HG03139 (cell line): ENCODE results near the gene TOP1.

ENCODE experiments used
- ATAC-seq: cut with Tn5 transposase; IDR thresholded peaks from one replicate; pipeline ENCODE4 v1.9.1; 2021; ENCODE audit not compliant: unreplicated experiment

The TOP1 gene

GRCh38 chr20:41035207-41035606 is 6.6 kb downstream of the TOP1 start:
- no peak for ATAC-seq

DNA sequence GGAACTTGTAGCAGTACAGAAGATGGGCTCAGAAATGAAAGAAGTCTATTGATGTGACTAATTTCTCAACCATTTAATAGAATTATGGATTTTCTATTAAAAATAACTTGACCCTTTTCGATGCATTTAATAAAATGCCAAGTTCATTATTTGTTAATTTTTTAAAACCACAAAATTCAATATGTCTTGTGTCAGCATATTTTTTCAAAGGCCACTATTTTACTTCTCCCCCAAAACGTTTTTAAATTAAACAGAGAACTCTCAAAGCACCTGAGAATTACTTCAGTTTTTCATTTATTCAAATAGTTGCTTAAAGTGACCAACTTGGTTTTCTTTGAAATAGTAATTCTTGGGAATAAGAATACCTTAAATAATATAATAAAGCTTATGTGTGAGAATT is 8.6 kb downstream of the TOP1 start:
- no peak for ATAC-seq

DNA sequence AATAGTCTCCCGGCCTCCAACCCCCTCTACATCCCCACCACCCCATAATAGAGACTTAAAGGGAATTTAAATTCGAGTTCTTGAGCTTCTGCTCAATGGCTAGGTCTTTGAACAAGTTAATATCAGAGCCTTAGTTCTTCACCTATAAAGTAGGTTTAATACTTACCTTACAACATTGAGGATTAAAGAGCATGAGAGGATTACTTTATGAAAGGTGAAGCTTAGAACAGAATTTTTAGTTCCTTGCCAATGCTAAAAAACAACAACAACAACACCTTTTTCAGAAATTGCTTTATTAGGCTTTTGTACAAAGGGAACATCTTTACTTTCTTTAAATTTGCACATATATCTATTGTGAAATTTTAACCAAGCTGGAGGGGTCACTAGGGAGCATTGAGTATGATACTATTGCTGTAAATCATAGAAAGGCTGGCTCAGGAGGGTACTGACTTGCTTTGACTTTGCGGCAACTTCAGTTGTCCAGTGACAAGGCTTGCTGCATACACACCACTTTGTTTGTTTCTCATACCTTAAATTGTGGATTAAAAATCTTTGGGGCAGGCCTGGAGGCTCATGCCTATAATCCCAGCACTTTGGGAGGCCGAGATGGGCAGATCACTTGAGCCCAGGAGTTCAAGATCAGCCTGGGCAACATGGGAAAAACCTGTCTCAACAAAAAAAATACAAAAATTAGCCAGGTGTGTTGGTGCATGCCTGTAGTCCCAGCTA is 9.7 kb downstream of the TOP1 start:
- no peak for ATAC-seq

DNA sequence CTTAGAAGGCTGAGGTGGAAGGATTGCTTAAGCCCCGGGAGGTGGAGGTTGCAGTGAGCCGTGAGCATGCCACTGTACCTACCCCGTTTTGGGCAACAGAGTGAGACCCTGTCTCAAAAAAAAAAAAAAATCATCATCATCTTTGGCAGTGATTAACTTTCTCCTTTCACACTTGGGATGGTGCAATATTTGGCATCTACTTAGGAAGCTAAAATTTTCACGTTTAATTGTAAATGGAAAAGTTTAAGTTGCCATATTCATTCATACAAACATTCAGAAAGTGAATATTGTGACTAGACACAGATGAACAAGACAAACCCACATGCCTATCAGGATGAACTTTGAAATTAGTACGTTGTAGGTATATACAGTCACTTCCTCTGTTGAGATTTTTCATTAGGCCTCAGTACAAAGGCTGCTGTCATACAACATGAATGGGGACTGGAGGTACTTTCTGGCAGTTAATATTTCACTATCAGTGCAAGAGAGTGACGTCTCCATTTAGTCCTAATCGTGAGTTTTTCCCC is 10.3 kb downstream of the TOP1 start:
- ATAC-seq, result no peak

- no peak for ATAC-seq
Measured at GRCh38 chr20:41040855-41041254, 12.2 kb downstream of the TOP1 start.

DNA sequence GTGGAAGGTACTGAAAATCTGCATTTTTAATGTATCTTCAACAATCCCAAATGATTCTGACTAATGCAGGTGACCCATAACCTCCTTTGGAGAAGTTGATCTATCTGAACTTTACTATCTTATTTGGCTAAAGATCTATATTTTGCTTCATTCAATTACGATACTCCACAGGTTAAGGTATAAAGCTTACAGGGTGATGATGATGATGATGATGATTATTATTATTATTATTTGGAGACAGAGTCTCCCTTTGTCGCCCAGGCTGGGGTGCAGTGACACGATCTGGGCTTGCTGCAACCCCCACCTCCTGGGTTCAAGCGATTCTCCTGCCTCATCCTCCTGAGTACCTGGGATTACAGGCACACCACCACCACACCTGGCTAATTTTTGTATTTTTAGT is 13.1 kb downstream of the TOP1 start:
- no peak for ATAC-seq

DNA sequence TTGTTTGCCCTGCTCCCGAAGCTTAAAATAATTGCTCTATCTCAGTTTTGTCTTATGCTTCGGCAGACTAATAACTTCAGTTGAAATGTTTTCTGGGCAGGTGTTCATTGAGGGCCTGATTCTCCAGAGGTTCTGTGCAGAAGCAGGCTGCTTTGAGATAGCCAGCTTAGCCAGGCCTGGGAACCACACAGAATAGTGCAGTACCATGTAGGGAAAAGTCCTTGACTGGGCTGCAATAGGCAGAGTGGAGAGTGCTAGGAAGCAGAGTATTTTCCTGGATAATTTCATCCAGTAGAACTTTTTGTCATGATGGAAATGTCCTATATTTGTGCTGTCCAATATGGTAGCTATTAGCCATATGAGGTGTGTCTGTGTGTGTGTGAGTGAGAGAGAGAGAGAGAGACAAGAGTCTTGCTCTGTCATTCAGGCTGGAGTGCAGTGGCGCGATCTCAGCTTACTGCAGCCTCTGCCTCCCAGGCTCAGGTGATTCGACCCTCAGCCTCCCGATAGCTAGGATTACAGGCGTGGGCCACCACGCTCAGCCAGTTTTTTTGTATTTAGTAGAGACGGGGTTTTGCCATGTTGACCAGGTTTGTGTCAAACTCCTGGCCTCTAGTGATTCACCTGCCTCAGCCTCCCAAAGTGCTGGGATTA is 15.9 kb downstream of the TOP1 start:
- no peak for ATAC-seq

DNA sequence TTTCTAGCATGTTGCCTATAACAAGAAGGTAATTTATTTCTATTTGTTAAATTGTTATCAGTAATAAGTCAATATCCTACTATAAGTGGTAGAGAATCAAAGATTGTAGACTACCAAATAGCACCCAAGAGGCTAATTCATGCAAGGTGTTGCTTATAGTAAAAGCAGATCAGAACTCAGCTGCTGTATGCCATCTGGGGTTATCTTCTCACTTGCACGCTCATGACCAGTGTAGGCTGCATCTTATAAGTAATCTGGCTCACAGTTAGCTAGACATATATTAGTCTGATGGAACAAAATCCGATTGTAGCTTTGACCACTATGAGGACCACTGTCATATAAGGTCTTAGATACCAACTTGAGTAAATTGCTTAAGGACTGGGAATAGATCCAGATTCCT is 17.0 kb downstream of the TOP1 start:
- ATAC-seq, result no peak

GRCh38 chr20:41046716-41047115 is 18.1 kb downstream of the TOP1 start:
- no peak for ATAC-seq

DNA sequence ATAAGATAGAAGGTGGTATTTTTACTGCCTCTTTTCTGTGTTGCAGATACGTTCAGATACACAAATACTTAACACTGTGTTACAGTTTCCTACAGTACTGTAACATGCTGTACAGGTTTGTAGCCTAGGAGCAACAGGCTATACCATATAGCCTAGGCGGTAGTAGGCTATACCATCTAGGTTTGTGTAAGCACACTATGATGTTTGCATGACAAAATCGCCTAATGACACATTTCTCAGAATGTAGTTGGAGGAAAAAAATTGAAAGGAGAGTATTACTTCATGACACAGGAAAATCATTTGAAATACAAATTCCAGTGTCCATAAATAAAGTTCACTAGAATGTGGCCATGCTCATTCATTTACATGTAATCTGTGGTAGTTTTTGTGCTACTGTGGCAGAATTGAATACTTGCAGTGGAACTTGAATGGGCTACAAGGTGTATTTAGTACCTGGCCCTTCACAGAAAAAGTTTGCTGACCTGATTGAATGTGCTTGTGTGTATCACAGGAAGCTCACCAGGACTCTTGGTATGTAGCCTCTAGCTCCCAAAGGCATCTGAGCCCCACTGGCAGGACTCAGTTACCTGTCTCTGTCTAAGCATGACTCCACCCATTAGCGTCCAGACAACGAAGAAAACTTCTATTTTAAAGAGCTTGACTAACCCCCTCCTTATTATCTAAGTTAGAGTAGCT is 18.8 kb downstream of the TOP1 start:
- ATAC-seq, result no peak

DNA sequence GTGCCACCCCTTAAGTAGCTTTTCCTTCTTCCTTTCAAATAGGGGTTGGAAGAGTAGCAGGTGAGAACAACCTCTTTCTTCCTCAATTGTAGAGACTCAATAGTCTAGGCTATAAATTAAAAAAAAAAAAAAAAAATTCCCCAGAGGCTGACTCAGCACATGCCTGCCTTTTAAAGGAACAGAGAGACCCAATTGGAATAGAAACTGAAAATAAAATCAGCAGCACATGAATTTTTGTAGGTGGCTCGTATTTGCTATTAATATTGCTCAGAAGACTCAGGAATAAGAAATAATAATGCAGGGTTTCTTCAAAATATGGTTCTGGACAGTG is 19.3 kb downstream of the TOP1 start:
- no peak for ATAC-seq

- ATAC-seq, result no peak
Measured at GRCh38 chr20:41048461-41049301, 20.1 kb downstream of the TOP1 start.

DNA sequence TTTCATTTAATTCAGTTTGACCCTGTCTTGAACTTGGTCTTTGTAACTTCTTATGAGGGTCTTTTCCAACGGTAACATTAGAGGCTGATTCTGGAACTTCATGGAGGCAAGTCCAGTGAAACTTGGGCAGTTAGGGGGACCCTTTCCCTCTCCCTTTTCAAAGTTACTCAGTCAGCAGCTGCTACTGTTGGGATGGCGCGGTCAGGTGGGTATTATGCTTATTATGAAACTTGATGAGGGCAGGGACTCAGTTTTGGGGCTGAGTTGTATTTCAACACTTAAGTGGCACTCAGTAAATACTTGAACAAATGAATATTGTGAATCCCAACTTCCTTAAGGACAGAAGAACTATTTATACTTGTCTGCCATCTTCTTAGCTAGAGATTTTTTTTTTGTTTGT is 20.8 kb downstream of the TOP1 start:
- ATAC-seq, result no peak

DNA sequence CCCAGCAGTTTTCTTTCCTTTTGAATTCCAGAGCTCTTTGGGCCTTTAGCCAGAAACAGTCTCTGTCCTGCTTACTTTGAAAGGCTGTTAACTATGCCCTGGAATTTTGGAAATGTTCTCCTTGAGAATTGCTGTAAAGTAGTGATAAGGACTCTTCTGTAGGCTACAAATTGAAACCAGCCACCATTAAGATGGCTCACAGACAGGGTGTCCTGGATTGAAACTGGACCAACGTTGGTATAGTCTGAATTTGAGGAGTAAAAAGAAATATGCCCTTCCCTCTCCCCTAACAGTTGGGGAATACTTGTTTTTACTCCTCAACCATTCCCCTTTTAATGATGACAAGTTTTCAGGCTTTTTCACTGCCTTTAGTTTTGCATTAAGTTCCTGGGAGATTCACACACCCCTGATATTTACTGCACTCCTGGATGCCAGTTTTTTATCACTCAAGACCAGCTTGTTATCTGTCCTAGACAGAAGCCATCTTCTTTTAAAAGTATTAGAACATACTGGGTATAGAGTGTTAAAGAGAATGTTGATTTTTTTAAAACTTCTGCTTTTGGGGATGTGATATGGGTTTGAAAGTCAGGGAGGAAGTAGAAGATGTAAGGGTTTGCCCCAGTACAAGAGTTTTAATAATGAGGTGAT is 21.9 kb downstream of the TOP1 start:
- no peak for ATAC-seq

DNA sequence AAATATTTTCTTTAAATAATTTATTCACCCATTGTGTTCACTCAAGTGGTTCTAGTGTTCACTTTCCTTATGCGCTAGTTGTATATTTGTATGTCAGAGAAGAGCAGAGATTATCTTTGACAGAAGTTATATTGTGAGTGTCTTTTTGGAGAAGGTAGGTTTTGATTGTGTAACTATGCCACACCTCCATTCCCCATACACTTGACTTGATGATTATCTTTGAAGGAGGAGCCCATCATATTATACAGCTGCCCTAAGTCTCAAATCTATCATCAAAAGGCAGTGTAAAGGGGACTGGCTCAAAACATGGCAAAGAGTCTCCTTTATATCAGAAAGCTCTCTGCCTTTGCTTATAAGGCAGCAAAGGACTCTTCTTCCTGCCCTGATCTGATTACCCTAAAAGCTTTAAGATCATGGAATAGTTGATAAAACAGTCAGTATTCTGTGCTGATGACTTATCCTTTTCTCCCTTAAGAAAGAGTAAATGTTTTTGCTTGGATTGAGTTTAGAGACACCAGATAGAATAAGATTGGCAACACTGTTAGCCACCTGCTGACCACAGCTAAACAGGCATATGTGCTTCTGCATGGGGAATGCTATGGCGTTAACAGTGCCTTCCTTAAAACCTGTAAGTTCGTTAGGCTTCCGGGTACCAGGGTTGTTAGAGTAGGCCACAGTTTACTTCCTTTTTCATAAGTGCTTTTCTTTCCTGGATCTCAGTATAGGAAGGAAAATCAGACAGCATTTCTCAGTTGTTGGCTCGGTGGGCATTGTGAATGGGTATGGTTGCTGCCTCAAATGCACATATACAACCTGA is 22.6 kb downstream of the TOP1 start:
- ATAC-seq, result no peak

DNA sequence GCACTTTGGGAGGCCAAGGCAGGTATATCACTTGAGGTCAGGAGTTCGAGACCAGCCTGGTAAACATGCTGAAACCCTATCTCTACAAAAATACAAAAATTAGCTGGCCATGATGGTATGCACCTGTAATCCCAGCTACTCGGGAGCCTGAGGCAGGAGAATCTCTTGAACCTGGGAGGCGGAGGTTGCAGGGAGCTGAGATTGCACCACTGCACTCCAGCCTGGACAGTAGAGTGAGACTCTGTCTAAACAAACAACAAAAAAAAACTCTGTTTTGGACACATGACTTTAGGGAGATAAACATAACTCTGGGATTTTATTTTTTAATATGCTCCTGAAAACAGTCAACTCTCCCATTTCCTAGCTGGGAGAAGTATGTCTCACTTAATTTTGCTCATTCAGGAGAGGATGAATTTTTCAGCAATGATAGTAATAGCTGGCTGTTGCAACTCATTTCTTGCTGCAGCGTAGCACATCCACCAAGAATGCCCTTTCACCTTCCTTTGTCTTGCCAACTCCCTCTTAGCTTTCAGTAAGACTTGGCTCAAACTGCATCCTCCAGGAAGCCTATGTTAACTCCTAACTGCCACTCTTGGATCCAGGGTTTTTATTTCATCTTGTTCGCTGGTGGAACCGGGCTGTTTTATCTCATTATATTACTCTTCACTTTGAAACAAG is 24.3 kb downstream of the TOP1 start:
- no peak for ATAC-seq

DNA sequence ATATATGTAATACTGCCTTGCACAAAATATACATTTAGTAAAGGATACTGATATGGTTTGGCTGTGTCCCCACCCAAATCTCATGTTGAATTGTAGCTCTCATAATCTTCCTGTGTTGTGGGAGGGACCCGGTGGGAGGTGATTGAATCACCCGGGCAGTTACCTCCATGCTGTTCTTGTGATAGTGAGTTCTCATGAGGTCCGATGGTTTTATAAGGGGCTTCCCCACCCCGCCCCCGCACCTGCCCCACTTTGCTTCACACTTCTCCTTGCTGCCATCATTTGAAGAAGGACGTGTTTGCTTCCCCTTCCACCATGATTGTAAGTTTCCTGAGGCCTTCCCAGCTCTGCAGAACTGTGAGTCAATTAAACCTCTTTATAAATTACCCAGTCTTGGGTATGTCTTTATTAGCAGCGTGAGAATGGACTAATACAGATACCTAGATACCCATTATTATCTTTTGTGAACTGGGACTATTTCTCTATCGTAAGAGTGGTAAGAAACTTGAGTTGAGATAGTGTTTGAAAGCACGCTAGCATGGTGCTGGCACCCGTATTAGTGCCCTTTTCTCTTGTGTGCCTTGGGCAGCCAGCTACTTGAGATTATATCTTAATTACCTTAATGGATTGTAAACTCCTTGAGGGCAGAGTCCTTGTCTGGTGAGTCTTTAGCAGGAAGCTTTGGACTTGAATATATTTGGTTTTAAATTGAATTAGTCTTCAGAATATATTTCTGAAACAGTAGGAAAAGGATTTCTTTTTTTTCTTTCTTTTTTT is 25.6 kb downstream of the TOP1 start:
- no peak for ATAC-seq

DNA sequence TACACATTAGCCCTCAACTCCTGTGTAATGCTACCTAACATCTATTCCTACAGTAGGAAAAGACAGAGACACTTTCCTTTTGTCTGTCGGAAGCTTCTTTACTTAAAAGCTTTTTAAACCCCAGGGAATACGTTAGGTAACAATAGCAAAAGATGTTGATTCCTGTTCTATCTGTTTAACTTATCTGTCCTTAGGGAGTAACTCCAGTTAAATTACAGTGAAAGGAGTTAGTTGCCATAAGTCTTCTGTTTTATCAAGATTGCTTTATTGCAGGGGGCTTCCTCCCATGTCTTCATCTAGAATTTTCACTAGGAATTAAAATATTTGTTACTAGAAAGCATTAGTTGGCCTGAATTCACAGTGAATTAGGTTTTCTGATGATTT is 26.2 kb downstream of the TOP1 start:
- no peak for ATAC-seq

GRCh38 chr20:41055679-41056078 is 27.1 kb downstream of the TOP1 start:
- ATAC-seq, result no peak
